Measurements from ENCODE around the gene TSPAN3. TPM values are rescaled to one million over a fixed set of nuclear protein-coding genes. Genes with fewer than 3 reads are reported as not detected.
A peak's percentile ranks its signal among the peaks of the same experiment; 100 is the strongest.

Gene TSPAN3
- total RNA-seq, 4 donors from 2014 or later, result 330 to 637 (median 593) TPM

DNA sequence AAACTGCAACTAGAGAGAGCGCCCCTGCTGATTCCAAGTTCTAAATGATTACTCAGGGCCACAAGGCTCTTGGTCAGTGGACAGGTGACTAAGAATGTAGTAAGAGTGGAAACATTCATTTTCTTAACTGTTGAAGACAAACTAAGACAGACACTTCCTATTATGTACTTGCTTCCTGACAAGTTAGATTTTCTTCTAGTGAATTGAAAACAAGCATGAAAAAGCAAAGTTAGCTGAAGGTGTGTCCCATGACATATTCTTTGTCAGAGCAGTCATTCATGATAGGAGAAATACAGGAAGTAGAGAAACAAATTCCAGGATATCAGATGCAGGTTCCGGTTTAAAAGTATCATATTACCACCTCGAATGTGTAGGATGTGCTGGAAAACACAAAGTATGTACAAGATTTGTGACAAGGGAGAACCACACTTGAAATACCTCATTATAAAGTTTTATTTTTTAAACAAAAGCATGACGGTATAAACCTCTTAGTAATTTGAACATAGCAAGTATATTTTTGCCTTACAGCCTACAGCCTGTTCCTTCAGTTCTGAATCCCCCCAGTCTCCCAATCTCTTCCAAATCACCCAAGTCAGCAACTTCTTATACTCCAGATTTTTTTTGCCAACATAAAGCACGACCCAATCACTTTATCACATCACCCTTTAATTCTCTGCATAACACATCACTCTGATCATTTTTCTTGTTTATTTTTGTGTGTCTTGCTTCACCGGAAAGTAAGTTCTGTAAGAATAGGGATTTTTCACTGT is 6.2 kb downstream of the TSPAN3 start:
- 70 to 76% methylated on average over 6 of the region's 6 CpGs for WGBS, 2 donors
- Histone ChIP-seq H3K27me3 (no peaks in the 10 kb centered on the region), H3K9me3 (no peaks in the 10 kb centered on the region), H3K4me3 (replicated peaks in 1 of 3) (no peak overlapping the region), H3K4me1 (peaks cover 58 to 76% of the 10 kb centered on the region in 2 donors), H3K27ac (peak overlapping the region in 1 of 3 donors; percentile 25), H3K36me3 (no peaks in the 10 kb centered on the region)
- TF ChIP-seq POLR2A (IDR thresholded peaks at IDR 0.05) (no peak), CTCF (IDR thresholded peaks at IDR 0.05) (no peak)
- DNase-seq, result no peak
- intact Hi-C loops (cut with DNase I), result no loop called here

- Histone ChIP-seq H3K27me3 (no peaks in the 10 kb centered on the region), H3K4me1 (peaks cover 61 to 75% of the 10 kb centered on the region in 2 donors), H3K9me3 (no peaks in the 10 kb centered on the region), H3K4me3 (replicated peaks in 1 of 3) (no peak overlapping the region), H3K36me3 (no peaks in the 10 kb centered on the region), H3K27ac (peak overlapping the region in 1 of 3 donors; percentile 25)
- no peak for DNase-seq
- 58 to 72% methylated on average over 2 of the region's 2 CpGs for WGBS, 2 donors
- TF ChIP-seq CTCF (IDR thresholded peaks at IDR 0.05) (no peak), POLR2A (IDR thresholded peaks at IDR 0.05) (no peak)
- intact Hi-C loops (cut with DNase I), result no loop called here
Observed at GRCh38 chr15:77064063-77064462, 6.8 kb downstream of the TSPAN3 start.

DNA sequence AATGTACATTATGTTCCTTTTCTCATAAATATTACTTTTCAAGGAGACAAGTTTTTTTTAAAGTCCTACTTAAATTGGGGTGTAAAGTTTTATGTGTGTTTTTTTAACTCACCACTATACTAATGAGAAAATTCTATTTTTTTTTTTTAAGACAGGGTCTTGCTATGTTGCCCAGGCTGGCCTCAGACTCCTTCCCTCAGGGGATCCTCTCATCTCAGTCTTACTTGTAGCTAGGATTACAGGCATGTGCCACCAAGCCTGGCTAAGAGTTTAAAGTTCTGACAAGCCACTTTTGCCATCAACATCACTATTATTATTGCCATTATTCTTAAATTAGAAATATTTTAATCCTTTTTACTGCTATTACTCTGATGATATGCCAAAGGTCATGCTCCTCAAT is 7.7 kb downstream of the TSPAN3 start:
- Histone ChIP-seq H3K4me1 (peaks cover 57 to 66% of the 10 kb centered on the region in 2 donors), H3K27me3 (no peaks in the 10 kb centered on the region), H3K4me3 (replicated peaks in 1 of 3) (no peak overlapping the region), H3K27ac (no peak overlapping the region), H3K9me3 (no peaks in the 10 kb centered on the region), H3K36me3 (no peaks in the 10 kb centered on the region)
- TF ChIP-seq POLR2A (IDR thresholded peaks at IDR 0.05) (no peak), CTCF (IDR thresholded peaks at IDR 0.05) (no peak)
- intact Hi-C loops (cut with DNase I), result no loop called here
- no peak for DNase-seq

DNA sequence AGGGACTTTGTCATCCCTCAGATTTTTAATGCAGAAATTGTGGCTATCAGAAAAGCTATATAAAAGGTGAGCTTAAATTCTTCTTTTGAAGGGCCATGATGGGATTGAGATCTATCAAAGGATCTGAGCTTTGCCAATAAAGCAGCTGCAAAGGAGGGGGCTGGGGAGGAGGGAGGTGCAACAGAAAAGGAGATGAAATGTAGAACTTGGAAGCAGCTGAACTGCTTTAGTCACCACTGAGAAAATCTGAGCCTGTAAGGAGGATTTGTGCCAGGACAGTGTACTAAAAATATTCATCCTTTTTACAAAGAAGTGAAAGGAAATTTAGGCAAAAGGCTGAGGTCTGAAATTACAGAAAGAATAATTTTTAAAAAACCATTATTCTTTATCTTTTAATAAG is 10.4 kb downstream of the TSPAN3 start:
- H3K27ac ChIP-seq, result peak overlapping the region; percentile 34 to 71 (median 59)
- peak in 1 of 2 donors; percentile 22 for DNase-seq
- no peaks in the 10 kb centered on the region for H3K9me3 ChIP-seq
- no peaks in the 10 kb centered on the region for H3K36me3 ChIP-seq
- no peaks in the 10 kb centered on the region for H3K27me3 ChIP-seq
- H3K4me3 ChIP-seq (replicated peaks in 1 of 3), result no peak overlapping the region
- peaks cover 50 to 52% of the 10 kb centered on the region in 2 donors for H3K4me1 ChIP-seq
- intact Hi-C loops (cut with DNase I), result no loop called here
- no peak for TF ChIP-seq CTCF (IDR thresholded peaks at IDR 0.05)
- TF ChIP-seq POLR2A (IDR thresholded peaks at IDR 0.05), result no peak

DNA sequence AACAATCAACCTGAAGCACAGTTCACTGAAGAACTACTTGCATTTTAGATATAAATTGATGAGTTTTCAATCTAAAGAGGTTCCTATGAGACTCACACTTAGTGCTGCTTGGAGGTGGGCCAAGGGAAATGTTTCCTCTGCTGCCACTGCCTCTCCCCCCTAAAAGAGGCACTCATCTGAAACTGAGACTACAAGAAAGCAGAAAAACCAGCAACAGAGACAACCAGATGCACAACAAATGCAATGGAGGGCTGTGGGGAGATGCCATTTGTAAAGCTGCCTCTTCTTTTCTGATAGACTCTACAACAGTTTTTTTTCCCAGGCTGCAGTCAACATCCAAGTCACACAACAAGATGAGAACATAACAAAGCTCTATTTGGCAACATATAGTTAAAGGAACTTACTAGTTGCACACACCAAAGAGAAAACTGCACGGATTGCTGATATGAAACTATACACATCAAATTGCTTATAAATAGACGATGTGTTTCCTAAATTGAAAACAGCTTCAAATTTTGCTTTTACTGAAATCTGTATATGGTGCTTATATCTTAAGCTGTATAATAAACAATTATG is 11.0 kb downstream of the TSPAN3 start:
- peak; percentile 74 to 77 for DNase-seq
- Histone ChIP-seq H3K27ac (peak overlapping the region; percentile 10 to 59 (median 34)), H3K4me1 (peaks cover 45% of the 10 kb centered on the region in 2 donors), H3K36me3 (no peaks in the 10 kb centered on the region), H3K4me3 (replicated peaks in 1 of 3) (no peak overlapping the region), H3K27me3 (no peaks in the 10 kb centered on the region), H3K9me3 (no peaks in the 10 kb centered on the region)
- 14% methylated on average over 2 of the region's 2 CpGs for WGBS, 2 donors
- no peak for TF ChIP-seq POLR2A (IDR thresholded peaks at IDR 0.05)
- TF ChIP-seq CTCF (IDR thresholded peaks at IDR 0.05), result no peak
- intact Hi-C loops (cut with DNase I), result no loop called here
